SK-N-SH (cell line): Measurements from ENCODE around the gene C1S. TPM values are rescaled to one million over a fixed set of nuclear protein-coding genes. Genes with fewer than 3 reads are reported as not detected.
"Not testable (repeated sequence)": the region's sequence is repeated elsewhere in the genome, so short reads cannot be mapped to it uniquely, and the experiment has no call there.

Source experiments
- CTCF ChIA-PET: fragments of 300-600, 350-600 bp; formaldehyde crosslinking; extraction: SDS; loops from one replicate; lab custom pipeline; 2021; lab: Yijun Ruan, JAX
- POLR2A ChIA-PET: fragments of 350-600 bp; sonication (Branson Sonifier 250); formaldehyde crosslinking; extraction: SDS; loops from one replicate; lab custom pipeline; 2020; ENCODE audit warnings: antibody characterized with exemption, inconsistent platforms; lab: Yijun Ruan, JAX
- DNase-seq: peaks from one replicate; pipeline ENCODE4 v3.0.0; 2012
- H2AFZ ChIP-seq: fragments of 200-600 bp; sonication (generic); 2 replicates; pipeline ENCODE4 v1.8.1; 2016; ENCODE audit warnings: antibody characterized with exemption, mild to moderate bottlenecking, low read depth
- H3F3A ChIP-seq: fragments of 200-600 bp; sonication (generic); replicated peaks from 2 replicates; pipeline ENCODE3; 2016; ENCODE audit warnings: antibody characterized with exemption, mild to moderate bottlenecking; ENCODE audit not compliant: insufficient read depth
- H3K27ac ChIP-seq, 2 experiments: fragments of 200-500 bp in 1 of 2; fragments of 200-600 bp in 1 of 2; sonication (Bioruptor generic) in 1 of 2; sonication (generic), shearing (Covaris generic) in 1 of 2; 2 replicates each; pipeline versions ENCODE4 v1.5.1 to v1.6.1; 2014 to 2016; ENCODE audit warnings: low read depth in 2 of 2, inconsistent platforms in 1 of 2, low read length in 1 of 2, mild to moderate bottlenecking in 1 of 2, mixed read lengths in 1 of 2
- H3K27me3 ChIP-seq: fragments of 200-600 bp; sonication (generic), shearing (Covaris generic); 2 replicates; pipeline ENCODE4 v1.6.1; 2016; ENCODE audit warnings: mixed run types; ENCODE audit not compliant: insufficient read depth
- H3K36me3 ChIP-seq, 2 experiments: fragments of 200-500 bp in 1 of 2; fragments of 200-600 bp in 1 of 2; sonication (Bioruptor generic) in 1 of 2; sonication (generic) in 1 of 2; replicated peaks in 1 of 2; 2 replicates each; pipeline versions ENCODE3 to v1.5.1; 2014 to 2016; ENCODE audit warnings: low read length in 1 of 2, mild to moderate bottlenecking in 1 of 2; ENCODE audit not compliant: insufficient read depth in 2 of 2, control insufficient read depth in 1 of 2
- H3K4me1 ChIP-seq, 2 experiments: fragments of 200-500 bp in 1 of 2; fragments of 200-600 bp in 1 of 2; sonication (Bioruptor generic) in 1 of 2; sonication (generic), shearing (Covaris generic) in 1 of 2; 2 replicates each; pipeline versions ENCODE4 v1.5.1 to v1.6.1; 2014 to 2016; ENCODE audit warnings: low read depth in 1 of 2, low read length in 1 of 2, mixed run types in 1 of 2; ENCODE audit not compliant: insufficient read depth in 2 of 2, control insufficient read depth in 1 of 2
- H3K4me2 ChIP-seq: fragments of 200-600 bp; sonication (generic), shearing (Covaris generic); 2 replicates; pipeline ENCODE4 v1.6.1; 2017; ENCODE audit warnings: mixed run types
- H3K4me3 ChIP-seq, 2 experiments: fragments of 200-500 bp in 1 of 2; fragments of 200-600 bp in 1 of 2; sonication (Bioruptor generic) in 1 of 2; sonication (generic), shearing (Covaris generic) in 1 of 2; 2 replicates each; pipeline versions ENCODE4 v1.5.1 to v1.8.1; 2014 to 2016; ENCODE audit warnings: low read depth in 2 of 2, inconsistent platforms in 1 of 2, low read length in 1 of 2, mild to moderate bottlenecking in 1 of 2, mixed read lengths in 1 of 2, moderate library complexity in 1 of 2
- H3K79me2 ChIP-seq: fragments of 200-600 bp; sonication (generic); 2 replicates; pipeline ENCODE4 v1.8.1; 2017; ENCODE audit warnings: mild to moderate bottlenecking; ENCODE audit not compliant: insufficient read depth
- H3K9ac ChIP-seq: fragments of 200-600 bp; sonication (generic); 2 replicates; pipeline ENCODE4 v1.6.1; 2017; ENCODE audit warnings: mixed run types
- H3K9me2 ChIP-seq: fragments of 200-600 bp; sonication (generic); 2 replicates; pipeline ENCODE4 v1.6.1; 2017; ENCODE audit warnings: mixed run types
- H3K9me3 ChIP-seq: fragments of 200-600 bp; sonication (generic); 2 replicates; pipeline ENCODE4 v1.6.1; 2017; ENCODE audit warnings: mixed run types, mild to moderate bottlenecking, moderate library complexity
- H4K20me1 ChIP-seq: fragments of 200-600 bp; sonication (generic); 2 replicates; pipeline ENCODE4 v1.6.1; 2017; ENCODE audit warnings: mild to moderate bottlenecking, mixed run types; ENCODE audit not compliant: insufficient read depth
- CHD2 ChIP-seq: fragments of 150-350 bp; IDR thresholded peaks from 2 replicates; pipeline ENCODE4 v1.6.1; 2018; ENCODE audit warnings: low read length; ENCODE audit not compliant: partially characterized antibody
- ELF1 ChIP-seq: IDR thresholded peaks from 2 replicates; pipeline ENCODE4 v1.4.0; 2012
- FOXJ3 ChIP-seq: sonication (generic); formaldehyde crosslinking; IDR thresholded peaks from 2 replicates; pipeline ENCODE4 v1.5.1; 2020; ENCODE audit warnings: mild to moderate bottlenecking, missing genetic modification reagents
- RAD21 ChIP-seq: IDR thresholded peaks from 2 replicates; pipeline ENCODE4 v1.6.1; 2012; ENCODE audit warnings: mild to moderate bottlenecking, low read length
- SMC3 ChIP-seq: IDR thresholded peaks from 2 replicates; pipeline ENCODE4 v1.6.1; 2012; ENCODE audit warnings: low read depth, low read length, improper control_type of control experiment
- TEAD4 ChIP-seq: IDR thresholded peaks from 2 replicates; pipeline ENCODE4 v1.4.0; 2012; ENCODE audit warnings: mild to moderate bottlenecking, borderline replicate concordance; ENCODE audit not compliant: insufficient read depth
- WGBS: methylation state at CpG from one replicate; pipeline ENCODE4 v1.1.6; 2017; ENCODE audit warnings: low lambda C conversion rate; 5-methylcytosine and 5-hydroxymethylcytosine counted together
- polyA plus RNA-seq, 3 experiments: library from polyadenylated mRNA; depleted of rRNA; stranded (reverse); fragments of >200 nt; gene quantifications; 2 replicates each; pipeline ENCODE4 v1.2.3, GENCODE V29; 2012
- TF ChIP-seq, protein P1 (sequence below): fragments of 200-600 bp; sonication (generic); IDR thresholded peaks from 2 replicates; pipeline ENCODE4 v1.6.1; 2017; ENCODE audit warnings: antibody characterized with exemption, mild to moderate bottlenecking, moderate library complexity
- TF ChIP-seq, protein P2 (sequence below): IDR thresholded peaks from 2 replicates; pipeline ENCODE4 v1.4.0; 2012; ENCODE audit warnings: low read depth, borderline replicate concordance
- TF ChIP-seq, protein P3 (sequence below): IDR thresholded peaks from 2 replicates; pipeline ENCODE4 v1.4.0; 2012; ENCODE audit warnings: low read depth, borderline replicate concordance
- TF ChIP-seq, protein P4 (sequence below): fragments of 150-350 bp; IDR thresholded peaks from 2 replicates; pipeline ENCODE4 v1.6.1; 2016; ENCODE audit warnings: mild to moderate bottlenecking, low read depth, low read length

Gene C1S
- polyA plus RNA-seq (2012; rRNA removed), result 14.5 and 19.3 TPM in 2 replicates
- 14.1 and 14.8 TPM in 2 replicates for polyA plus RNA-seq (2012; cell fraction: cytosol; rRNA removed)
- polyA plus RNA-seq (2012; cell fraction: nucleus; rRNA removed), result 17.6 and 29.5 TPM in 2 replicates

DNA sequence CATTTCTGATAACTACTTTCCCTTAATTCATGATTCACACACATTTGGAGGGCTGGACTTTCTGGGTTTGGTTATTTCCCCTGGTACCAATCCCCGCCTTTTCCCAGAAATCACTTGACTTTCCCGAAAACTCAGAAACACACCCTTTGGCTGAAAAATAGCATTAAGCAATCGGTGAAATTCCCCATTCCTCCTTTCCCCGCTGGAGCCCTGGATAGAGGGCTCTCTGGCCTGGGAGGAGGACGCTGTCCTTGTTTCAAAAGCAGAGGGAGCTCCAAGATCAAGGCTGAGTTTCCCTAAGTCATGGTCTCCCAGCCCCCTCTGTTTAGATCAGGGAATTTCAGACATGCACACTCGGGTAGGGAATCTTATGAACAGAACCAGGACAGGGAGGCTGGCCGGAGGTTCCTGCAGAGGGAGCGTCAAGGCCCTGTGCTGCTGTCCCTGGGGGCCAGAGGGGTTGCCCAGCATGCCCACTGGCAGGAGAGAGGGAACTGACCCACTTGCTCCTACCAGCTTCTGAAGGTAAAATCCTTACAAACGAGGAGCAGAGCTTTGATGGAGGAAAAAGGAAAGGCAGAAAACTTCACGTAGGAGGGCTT lies at the start of gene C1S:
TSS of gene C1S (plus strand) at position 366 of the 602 bp plus-strand sequence. CDS start 1,195 bp downstream, outside the sequence.
- Histone ChIP-seq H3K4me2 (no peak within 1 kb of the TSS; the same call in 1 of the 2 replicates), H3K9me2 (no peaks in the 10 kb centered on the region), H3K9me3 (no peaks in the 10 kb centered on the region), H3K27me3 (peaks cover 20% of the 10 kb centered on the region; the same call in 1 of the 2 replicates), H3K36me3 (no peaks in the 10 kb centered on the region), H2AFZ (no peak within 1 kb of the TSS; the same call in 1 of the 2 replicates), H3K9ac (no peak within 1 kb of the TSS), H3K4me3 (no peak within 1 kb of the TSS), H3K79me2 (no peaks in the 10 kb centered on the region), H3K4me1 (no peaks in the 10 kb centered on the region), H4K20me1 (no peaks in the 10 kb centered on the region), H3F3A (no peaks in the 10 kb centered on the region), H3K27ac (no peak within 1 kb of the TSS)
- TF ChIP-seq TEAD4 (no peak), SMC3 (peak; percentile 82), RAD21 (peak; percentile 72), FOXJ3 (CRISPR knock-in tag) (no peak), ELF1 (no peak), CHD2 (no peak)
- TF ChIP-seq, protein P1, sequence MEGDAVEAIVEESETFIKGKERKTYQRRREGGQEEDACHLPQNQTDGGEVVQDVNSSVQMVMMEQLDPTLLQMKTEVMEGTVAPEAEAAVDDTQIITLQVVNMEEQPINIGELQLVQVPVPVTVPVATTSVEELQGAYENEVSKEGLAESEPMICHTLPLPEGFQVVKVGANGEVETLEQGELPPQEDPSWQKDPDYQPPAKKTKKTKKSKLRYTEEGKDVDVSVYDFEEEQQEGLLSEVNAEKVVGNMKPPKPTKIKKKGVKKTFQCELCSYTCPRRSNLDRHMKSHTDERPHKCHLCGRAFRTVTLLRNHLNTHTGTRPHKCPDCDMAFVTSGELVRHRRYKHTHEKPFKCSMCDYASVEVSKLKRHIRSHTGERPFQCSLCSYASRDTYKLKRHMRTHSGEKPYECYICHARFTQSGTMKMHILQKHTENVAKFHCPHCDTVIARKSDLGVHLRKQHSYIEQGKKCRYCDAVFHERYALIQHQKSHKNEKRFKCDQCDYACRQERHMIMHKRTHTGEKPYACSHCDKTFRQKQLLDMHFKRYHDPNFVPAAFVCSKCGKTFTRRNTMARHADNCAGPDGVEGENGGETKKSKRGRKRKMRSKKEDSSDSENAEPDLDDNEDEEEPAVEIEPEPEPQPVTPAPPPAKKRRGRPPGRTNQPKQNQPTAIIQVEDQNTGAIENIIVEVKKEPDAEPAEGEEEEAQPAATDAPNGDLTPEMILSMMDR, result peak; percentile 70
- TF ChIP-seq, protein P2, sequence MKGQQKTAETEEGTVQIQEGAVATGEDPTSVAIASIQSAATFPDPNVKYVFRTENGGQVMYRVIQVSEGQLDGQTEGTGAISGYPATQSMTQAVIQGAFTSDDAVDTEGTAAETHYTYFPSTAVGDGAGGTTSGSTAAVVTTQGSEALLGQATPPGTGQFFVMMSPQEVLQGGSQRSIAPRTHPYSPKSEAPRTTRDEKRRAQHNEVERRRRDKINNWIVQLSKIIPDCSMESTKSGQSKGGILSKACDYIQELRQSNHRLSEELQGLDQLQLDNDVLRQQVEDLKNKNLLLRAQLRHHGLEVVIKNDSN, result no peak
- TF ChIP-seq, protein P3, sequence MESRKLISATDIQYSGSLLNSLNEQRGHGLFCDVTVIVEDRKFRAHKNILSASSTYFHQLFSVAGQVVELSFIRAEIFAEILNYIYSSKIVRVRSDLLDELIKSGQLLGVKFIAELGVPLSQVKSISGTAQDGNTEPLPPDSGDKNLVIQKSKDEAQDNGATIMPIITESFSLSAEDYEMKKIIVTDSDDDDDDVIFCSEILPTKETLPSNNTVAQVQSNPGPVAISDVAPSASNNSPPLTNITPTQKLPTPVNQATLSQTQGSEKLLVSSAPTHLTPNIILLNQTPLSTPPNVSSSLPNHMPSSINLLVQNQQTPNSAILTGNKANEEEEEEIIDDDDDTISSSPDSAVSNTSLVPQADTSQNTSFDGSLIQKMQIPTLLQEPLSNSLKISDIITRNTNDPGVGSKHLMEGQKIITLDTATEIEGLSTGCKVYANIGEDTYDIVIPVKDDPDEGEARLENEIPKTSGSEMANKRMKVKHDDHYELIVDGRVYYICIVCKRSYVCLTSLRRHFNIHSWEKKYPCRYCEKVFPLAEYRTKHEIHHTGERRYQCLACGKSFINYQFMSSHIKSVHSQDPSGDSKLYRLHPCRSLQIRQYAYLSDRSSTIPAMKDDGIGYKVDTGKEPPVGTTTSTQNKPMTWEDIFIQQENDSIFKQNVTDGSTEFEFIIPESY, result no peak
- TF ChIP-seq, protein P4, sequence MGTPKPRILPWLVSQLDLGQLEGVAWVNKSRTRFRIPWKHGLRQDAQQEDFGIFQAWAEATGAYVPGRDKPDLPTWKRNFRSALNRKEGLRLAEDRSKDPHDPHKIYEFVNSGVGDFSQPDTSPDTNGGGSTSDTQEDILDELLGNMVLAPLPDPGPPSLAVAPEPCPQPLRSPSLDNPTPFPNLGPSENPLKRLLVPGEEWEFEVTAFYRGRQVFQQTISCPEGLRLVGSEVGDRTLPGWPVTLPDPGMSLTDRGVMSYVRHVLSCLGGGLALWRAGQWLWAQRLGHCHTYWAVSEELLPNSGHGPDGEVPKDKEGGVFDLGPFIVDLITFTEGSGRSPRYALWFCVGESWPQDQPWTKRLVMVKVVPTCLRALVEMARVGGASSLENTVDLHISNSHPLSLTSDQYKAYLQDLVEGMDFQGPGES, result no peak
- WGBS, result 17% methylated on average over 7 of the region's 10 CpGs
- ChIA-PET CTCF (interaction anchor here (1.0 to 1.7 kb wide), 11 partner anchors 9 to 81 kb away, joined by 3 to 11 read pairs (median 4); partner anchors contain the start of genes C1R, C1RL and LPCAT3), POLR2A (no interaction called here)
- peak; percentile 53 for DNase-seq

DNA sequence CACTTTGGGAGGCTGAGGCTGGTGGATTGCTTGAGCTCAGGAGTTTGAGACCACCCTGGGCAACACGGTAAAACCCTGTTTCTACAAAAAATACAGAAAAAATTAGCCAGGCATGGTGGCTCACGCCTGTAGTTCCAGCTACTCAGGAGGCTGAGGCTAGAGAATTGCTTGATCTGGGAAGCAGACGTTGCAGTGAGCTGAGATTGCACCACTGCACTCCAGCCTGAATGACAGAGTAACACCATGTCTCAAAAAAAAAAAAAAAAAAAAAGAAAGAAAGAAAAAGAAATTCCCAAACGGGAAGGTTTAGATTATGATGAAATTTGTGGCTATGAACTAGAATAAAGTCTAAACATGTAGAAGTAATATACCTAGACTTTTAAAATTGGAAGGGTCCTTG lies 49.1 kb upstream of the C1S start:
- not testable (repeated sequence) for H3K27ac ChIP-seq, H3K79me2 ChIP-seq, H3F3A ChIP-seq, H3K4me3 ChIP-seq, H3K4me1 ChIP-seq, H4K20me1 ChIP-seq, H3K36me3 ChIP-seq, H3K27me3 ChIP-seq, H2AFZ ChIP-seq, DNase-seq, H3K4me2 ChIP-seq, H3K9ac ChIP-seq, H3K9me3 ChIP-seq, H3K9me2 ChIP-seq
- CTCF ChIA-PET, result interaction anchor here (0.7 kb wide), 1 partner anchor 122 kb away, joined by 3 read pairs; no protein-coding TSS in a partner anchor
- 85% methylated on average over 4 of the region's 4 CpGs for WGBS
- POLR2A ChIA-PET, result interaction anchor here (0.5 to 0.6 kb wide), 2 partner anchors 12 to 28 kb away, joined by 3 read pairs; no protein-coding TSS in a partner anchor
